HEK293 (cell line): ENCODE measurements around the gene TMEM100.

Experiments used
- BCL11A ChIP-seq: fragments of 450-650 bp; formaldehyde crosslinking; IDR thresholded peaks from 2 replicates; pipeline ENCODE4 v1.5.1; 2016; ENCODE audit warnings: low read depth, missing biosample characterization, missing genetic modification characterization
- FEZF1 ChIP-seq: fragments of 450-650 bp; formaldehyde crosslinking; IDR thresholded peaks from 2 replicates; pipeline ENCODE4 v1.5.1; 2016; ENCODE audit warnings: missing biosample characterization, missing genetic modification characterization
- GFI1B ChIP-seq: fragments of 450-650 bp; formaldehyde crosslinking; IDR thresholded peaks from 2 replicates; pipeline ENCODE4 v1.5.1; 2016; ENCODE audit warnings: missing biosample characterization, missing genetic modification characterization
- GLI4 ChIP-seq: fragments of 450-650 bp; formaldehyde crosslinking; IDR thresholded peaks from 2 replicates; pipeline ENCODE4 v1.5.1; 2016; ENCODE audit warnings: missing biosample characterization, missing genetic modification characterization
- GLIS1 ChIP-seq: fragments of 450-650 bp; formaldehyde crosslinking; IDR thresholded peaks from 2 replicates; pipeline ENCODE4 v1.5.1; 2016; ENCODE audit warnings: missing biosample characterization, missing genetic modification characterization
- GLIS2 ChIP-seq: fragments of 450-650 bp; formaldehyde crosslinking; IDR thresholded peaks from 2 replicates; pipeline ENCODE4 v1.5.1; 2016; ENCODE audit warnings: missing biosample characterization, missing genetic modification characterization
- HOXC10 ChIP-seq: sonication (generic); formaldehyde crosslinking; IDR thresholded peaks from 2 replicates; pipeline ENCODE4 v1.8.1; 2023; ENCODE audit warnings: mild to moderate bottlenecking, missing genetic modification reagents
- KLF7 ChIP-seq: fragments of 450-650 bp; formaldehyde crosslinking; IDR thresholded peaks from 2 replicates; pipeline ENCODE4 v1.5.1; 2016; ENCODE audit warnings: missing biosample characterization, missing genetic modification characterization, borderline replicate concordance
- MEIS1 ChIP-seq: sonication (generic); formaldehyde crosslinking; IDR thresholded peaks from 2 replicates; pipeline ENCODE4 v1.8.1; 2022; ENCODE audit warnings: missing genetic modification reagents, mild to moderate bottlenecking, borderline replicate concordance
- MZF1 ChIP-seq: fragments of 450-650 bp; formaldehyde crosslinking; IDR thresholded peaks from 2 replicates; pipeline ENCODE4 v1.5.1; 2017; ENCODE audit warnings: missing biosample characterization, missing genetic modification characterization, borderline replicate concordance
- OSR2 ChIP-seq: fragments of 450-650 bp; formaldehyde crosslinking; IDR thresholded peaks from 2 replicates; pipeline ENCODE4 v1.5.1; 2016; ENCODE audit warnings: missing biosample characterization, missing genetic modification characterization
- OVOL3 ChIP-seq: fragments of 450-650 bp; formaldehyde crosslinking; IDR thresholded peaks from 2 replicates; pipeline ENCODE4 v1.5.1; 2016; ENCODE audit warnings: missing biosample characterization, missing genetic modification characterization
- SCRT1 ChIP-seq: fragments of 450-650 bp; formaldehyde crosslinking; IDR thresholded peaks from 2 replicates; pipeline ENCODE4 v1.5.1; 2016; ENCODE audit warnings: missing biosample characterization, missing genetic modification characterization, borderline replicate concordance
- SCRT2 ChIP-seq: fragments of 450-650 bp; formaldehyde crosslinking; IDR thresholded peaks from 2 replicates; pipeline ENCODE4 v1.5.1; 2016; ENCODE audit warnings: missing biosample characterization, missing genetic modification characterization
- SP2 ChIP-seq: fragments of 450-650 bp; formaldehyde crosslinking; IDR thresholded peaks from 2 replicates; pipeline ENCODE4 v1.5.1; 2016; ENCODE audit warnings: missing biosample characterization, missing genetic modification characterization
- SP3 ChIP-seq: fragments of 450-650 bp; formaldehyde crosslinking; IDR thresholded peaks from 2 replicates; pipeline ENCODE4 v1.5.1; 2016; ENCODE audit warnings: missing biosample characterization, missing genetic modification characterization
- SP7 ChIP-seq: fragments of 450-650 bp; formaldehyde crosslinking; IDR thresholded peaks from 2 replicates; pipeline ENCODE4 v1.5.1; 2016; ENCODE audit warnings: missing biosample characterization, missing genetic modification characterization
- WT1 ChIP-seq: fragments of 450-650 bp; formaldehyde crosslinking; IDR thresholded peaks from 2 replicates; pipeline ENCODE4 v1.5.1; 2016; ENCODE audit warnings: missing biosample characterization, missing genetic modification characterization
- ZBTB1 ChIP-seq: fragments of 450-650 bp; formaldehyde crosslinking; IDR thresholded peaks from 2 replicates; pipeline ENCODE4 v1.5.1; 2016; ENCODE audit warnings: missing biosample characterization, missing genetic modification characterization
- ZBTB17 ChIP-seq: fragments of 450-650 bp; formaldehyde crosslinking; IDR thresholded peaks from 2 replicates; pipeline ENCODE4 v1.5.1; 2016; ENCODE audit warnings: missing biosample characterization, missing genetic modification characterization
- ZBTB48 ChIP-seq: fragments of 450-650 bp; formaldehyde crosslinking; IDR thresholded peaks from 2 replicates; pipeline ENCODE4 v1.5.1; 2016; ENCODE audit warnings: missing biosample characterization, missing genetic modification characterization
- ZEB2 ChIP-seq: fragments of 450-650 bp; formaldehyde crosslinking; IDR thresholded peaks from 2 replicates; pipeline ENCODE4 v1.5.1; 2016; ENCODE audit warnings: missing biosample characterization, missing genetic modification characterization
- ZFP3 ChIP-seq: fragments of 450-650 bp; formaldehyde crosslinking; IDR thresholded peaks from 2 replicates; pipeline ENCODE4 v1.5.1; 2016; ENCODE audit warnings: low read depth, missing biosample characterization, missing genetic modification characterization
- ZFP37 ChIP-seq: fragments of 450-650 bp; formaldehyde crosslinking; IDR thresholded peaks from 2 replicates; pipeline ENCODE4 v1.5.1; 2016; ENCODE audit warnings: missing biosample characterization, missing genetic modification characterization
- ZNF174 ChIP-seq: fragments of 450-650 bp; formaldehyde crosslinking; IDR thresholded peaks from 2 replicates; pipeline ENCODE4 v1.5.0; 2017; ENCODE audit warnings: missing biosample characterization, mild to moderate bottlenecking, missing genetic modification characterization
- ZNF2 ChIP-seq: fragments of 450-650 bp; formaldehyde crosslinking; IDR thresholded peaks from 2 replicates; pipeline ENCODE4 v1.5.1; 2016; ENCODE audit warnings: missing biosample characterization, missing genetic modification characterization
- ZNF211 ChIP-seq: fragments of 450-650 bp; formaldehyde crosslinking; IDR thresholded peaks from 2 replicates; pipeline ENCODE4 v1.5.1; 2016; ENCODE audit warnings: low read depth, missing biosample characterization, missing genetic modification characterization
- ZNF394 ChIP-seq: fragments of 450-650 bp; formaldehyde crosslinking; IDR thresholded peaks from 2 replicates; pipeline ENCODE4 v1.5.1; 2016; ENCODE audit warnings: missing biosample characterization, missing genetic modification characterization, mild to moderate bottlenecking, moderate library complexity, borderline replicate concordance
- ZNF48 ChIP-seq: fragments of 450-650 bp; formaldehyde crosslinking; IDR thresholded peaks from 2 replicates; pipeline ENCODE4 v1.5.1; 2016; ENCODE audit warnings: missing biosample characterization, missing genetic modification characterization
- ZNF529 ChIP-seq: fragments of 450-650 bp; formaldehyde crosslinking; IDR thresholded peaks from 2 replicates; pipeline ENCODE4 v1.5.1; 2017; ENCODE audit warnings: missing genetic modification characterization, missing biosample characterization; ENCODE audit not compliant: insufficient replicate concordance
- ZNF544 ChIP-seq: fragments of 450-650 bp; formaldehyde crosslinking; IDR thresholded peaks from 2 replicates; pipeline ENCODE4 v1.5.0; 2017; ENCODE audit warnings: missing biosample characterization, missing genetic modification characterization
- ZNF560 ChIP-seq: fragments of 450-650 bp; formaldehyde crosslinking; IDR thresholded peaks from 2 replicates; pipeline ENCODE4 v1.5.1; 2017; ENCODE audit warnings: missing biosample characterization, missing genetic modification characterization, borderline replicate concordance
- ZNF571 ChIP-seq: fragments of 450-650 bp; formaldehyde crosslinking; IDR thresholded peaks from 2 replicates; pipeline ENCODE4 v1.5.0; 2017; ENCODE audit warnings: missing biosample characterization, missing genetic modification characterization
- ZNF585B ChIP-seq: fragments of 450-650 bp; formaldehyde crosslinking; IDR thresholded peaks from 2 replicates; pipeline ENCODE4 v1.5.1; 2016; ENCODE audit warnings: missing biosample characterization, missing genetic modification characterization
- ZNF626 ChIP-seq: fragments of 450-650 bp; sonication (Bioruptor Pico); formaldehyde crosslinking; IDR thresholded peaks from 2 replicates; pipeline ENCODE4 v1.5.1; 2018; ENCODE audit warnings: missing biosample characterization, missing genetic modification characterization, inconsistent platforms
- ZNF629 ChIP-seq: fragments of 450-650 bp; formaldehyde crosslinking; IDR thresholded peaks from 2 replicates; pipeline ENCODE4 v1.5.1; 2017; ENCODE audit warnings: missing biosample characterization, missing genetic modification characterization
- ZNF660 ChIP-seq: fragments of 450-650 bp; IDR thresholded peaks from 2 replicates; pipeline ENCODE4 v1.5.1; 2018; ENCODE audit warnings: missing biosample characterization, mild to moderate bottlenecking, missing genetic modification characterization
- ZNF707 ChIP-seq: fragments of 450-650 bp; formaldehyde crosslinking; IDR thresholded peaks from 2 replicates; pipeline ENCODE4 v1.5.1; 2016; ENCODE audit warnings: missing biosample characterization, missing genetic modification characterization
- ZSCAN30 ChIP-seq: fragments of 450-650 bp; IDR thresholded peaks from 2 replicates; pipeline ENCODE4 v1.5.1; 2018; ENCODE audit warnings: missing biosample characterization, mild to moderate bottlenecking, missing genetic modification characterization, moderate library complexity
- TF ChIP-seq, protein P1 (sequence below): fragments of 450-650 bp; formaldehyde crosslinking; IDR thresholded peaks from 2 replicates; pipeline ENCODE4 v1.5.1; 2016; ENCODE audit warnings: missing biosample characterization, missing genetic modification characterization
- TF ChIP-seq, protein P2 (sequence below): fragments of 450-650 bp; formaldehyde crosslinking; IDR thresholded peaks from 2 replicates; pipeline ENCODE4 v1.5.1; 2016; ENCODE audit warnings: missing biosample characterization, missing genetic modification characterization

TMEM100 gene

DNA sequence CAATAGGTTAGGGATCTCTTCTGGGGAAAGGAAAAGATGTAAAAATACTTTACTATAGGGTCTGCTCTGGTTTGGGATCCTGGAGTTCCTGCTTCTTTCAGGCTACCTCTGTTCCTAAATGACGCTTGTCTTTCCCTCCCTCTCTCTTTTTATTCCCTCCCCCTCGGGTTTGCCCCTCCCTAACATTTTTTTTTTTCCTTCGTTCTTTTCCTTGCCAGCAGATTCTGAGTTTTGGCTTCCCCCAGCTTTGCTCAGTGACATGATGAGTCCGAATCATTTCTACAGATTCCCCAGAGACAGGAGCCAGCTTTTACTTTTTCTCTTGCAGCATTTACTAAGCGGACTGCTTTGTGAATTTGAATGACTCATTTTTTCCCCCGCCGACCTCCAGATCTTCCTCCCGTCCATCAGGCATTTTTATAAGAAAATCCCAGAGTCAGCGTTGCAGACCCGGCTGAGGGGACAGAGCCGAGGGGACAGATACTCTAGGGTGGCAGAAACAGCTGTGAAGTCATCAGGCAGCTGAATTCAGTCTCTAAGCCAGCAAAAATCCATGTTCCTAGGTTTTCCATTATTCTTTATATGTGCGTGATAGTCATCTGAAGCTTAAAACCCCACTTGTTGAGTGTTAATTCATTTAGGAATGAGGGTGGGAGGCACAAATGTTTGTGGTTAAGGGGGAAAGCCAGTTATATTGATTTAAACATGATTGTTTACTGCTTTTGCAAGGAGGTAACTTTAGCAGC lies at the start of gene TMEM100 (continued):
- TF ChIP-seq SP7 (tag by site-specific recombination) (peak; percentile 8; the same call in 1 of the 2 replicates), ZBTB48 (peak; percentile 82; the same call in 1 of the 2 replicates), ZNF394 (tag by site-specific recombination) (no peak), ZFP3 (no peak), GLIS1 (tag by site-specific recombination) (no peak), ZBTB1 (tag by site-specific recombination) (no peak), WT1 (peak; percentile 38; the same call in 1 of the 2 replicates), OVOL3 (tag by site-specific recombination) (no peak), ZNF660 (peak; percentile 28; the same call in 1 of the 2 replicates), ZNF707 (no peak), SCRT2 (peak; percentile 78), GFI1B (tag by site-specific recombination) (no peak), ZNF211 (tag by site-specific recombination) (no peak), ZNF48 (no peak), ZNF529 (tag by site-specific recombination) (no peak), ZNF174 (no peak), ZSCAN30 (tag by site-specific recombination) (no peak), MZF1 (peak; percentile 27; the same call in 1 of the 2 replicates), MEIS1 (no peak), GLIS2 (tag by site-specific recombination) (no peak), ZNF626 (tag by site-specific recombination) (no peak), OSR2 (0 out of 2 replicates have a peak, but pooled peaks have one; percentile 5), KLF7 (tag by site-specific recombination) (no peak), BCL11A (tag by site-specific recombination) (no peak), FEZF1 (tag by site-specific recombination) (no peak), SP3 (tag by site-specific recombination) (peak; percentile 70), ZBTB17 (tag by site-specific recombination) (peak; percentile 76), ZEB2 (tag by site-specific recombination) (0 out of 2 replicates have a peak, but pooled peaks have one; percentile 48), SCRT1 (tag by site-specific recombination) (peak; percentile 57; the same call in 1 of the 2 replicates), ZNF560 (no peak), ZFP37 (tag by site-specific recombination) (0 out of 2 replicates have a peak, but pooled peaks have one; percentile 32), ZNF629 (tag by site-specific recombination) (peak; percentile 31; the same call in 1 of the 2 replicates), HOXC10 (CRISPR knock-in tag) (no peak), GLI4 (no peak), ZNF571 (tag by site-specific recombination) (no peak), ZNF2 (tag by site-specific recombination) (peak; percentile 65; the same call in 1 of the 2 replicates), ZNF585B (tag by site-specific recombination) (no peak), ZNF544 (tag by site-specific recombination) (no peak), SP2 (peak; percentile 37)
- TF ChIP-seq, protein P1, sequence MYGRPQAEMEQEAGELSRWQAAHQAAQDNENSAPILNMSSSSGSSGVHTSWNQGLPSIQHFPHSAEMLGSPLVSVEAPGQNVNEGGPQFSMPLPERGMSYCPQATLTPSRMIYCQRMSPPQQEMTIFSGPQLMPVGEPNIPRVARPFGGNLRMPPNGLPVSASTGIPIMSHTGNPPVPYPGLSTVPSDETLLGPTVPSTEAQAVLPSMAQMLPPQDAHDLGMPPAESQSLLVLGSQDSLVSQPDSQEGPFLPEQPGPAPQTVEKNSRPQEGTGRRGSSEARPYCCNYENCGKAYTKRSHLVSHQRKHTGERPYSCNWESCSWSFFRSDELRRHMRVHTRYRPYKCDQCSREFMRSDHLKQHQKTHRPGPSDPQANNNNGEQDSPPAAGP (tag by site-specific recombination) = 0 out of 2 replicates have a peak, but pooled peaks have one; percentile 25
- TF ChIP-seq, protein P2, sequence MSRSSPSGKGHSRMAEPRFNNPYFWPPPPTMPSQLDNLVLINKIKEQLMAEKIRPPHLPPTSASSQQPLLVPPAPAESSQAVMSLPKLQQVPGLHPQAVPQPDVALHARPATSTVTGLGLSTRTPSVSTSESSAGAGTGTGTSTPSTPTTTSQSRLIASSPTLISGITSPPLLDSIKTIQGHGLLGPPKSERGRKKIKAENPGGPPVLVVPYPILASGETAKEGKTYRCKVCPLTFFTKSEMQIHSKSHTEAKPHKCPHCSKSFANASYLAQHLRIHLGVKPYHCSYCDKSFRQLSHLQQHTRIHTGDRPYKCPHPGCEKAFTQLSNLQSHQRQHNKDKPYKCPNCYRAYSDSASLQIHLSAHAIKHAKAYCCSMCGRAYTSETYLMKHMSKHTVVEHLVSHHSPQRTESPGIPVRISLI (tag by site-specific recombination) = peak; percentile 87
